VCaP (cell line): ENCODE data around the gene CMIP.
"Not testable (repeated sequence)": the region's sequence is repeated elsewhere in the genome, so short reads cannot be mapped to it uniquely, and the experiment has no call there.

Experiments
- H3K27ac ChIP-seq: fragments of 450-650 bp; 2 replicates; pipeline ENCODE4 v1.5.1; 2017
- TF ChIP-seq, protein P1 (sequence below): fragments of 450-650 bp; conservative IDR thresholded peaks from 2 replicates; pipeline ENCODE4 v1.5.1; 2017; ENCODE audit warnings: mild to moderate bottlenecking, moderate library complexity

CMIP gene

DNA sequence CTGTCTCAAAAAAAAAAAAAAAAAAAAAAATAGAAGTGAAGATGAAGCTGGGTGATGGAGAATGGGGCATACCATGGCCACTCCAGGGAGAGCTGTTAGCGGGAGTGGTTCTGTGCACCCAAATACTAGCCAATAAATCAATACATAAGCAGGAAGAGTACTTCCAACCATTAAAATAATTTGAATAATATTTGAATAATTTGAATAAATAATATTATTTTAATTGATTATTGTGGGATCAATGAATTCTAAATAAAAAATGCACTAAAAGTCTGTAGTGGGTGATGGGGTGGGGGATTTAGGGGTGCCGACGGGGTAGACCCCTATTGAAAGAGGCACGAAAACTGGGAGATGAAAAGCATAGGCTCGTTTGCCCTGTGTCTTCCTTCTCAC is 41.4 kb upstream of the CMIP start:
- TF ChIP-seq, protein P1, sequence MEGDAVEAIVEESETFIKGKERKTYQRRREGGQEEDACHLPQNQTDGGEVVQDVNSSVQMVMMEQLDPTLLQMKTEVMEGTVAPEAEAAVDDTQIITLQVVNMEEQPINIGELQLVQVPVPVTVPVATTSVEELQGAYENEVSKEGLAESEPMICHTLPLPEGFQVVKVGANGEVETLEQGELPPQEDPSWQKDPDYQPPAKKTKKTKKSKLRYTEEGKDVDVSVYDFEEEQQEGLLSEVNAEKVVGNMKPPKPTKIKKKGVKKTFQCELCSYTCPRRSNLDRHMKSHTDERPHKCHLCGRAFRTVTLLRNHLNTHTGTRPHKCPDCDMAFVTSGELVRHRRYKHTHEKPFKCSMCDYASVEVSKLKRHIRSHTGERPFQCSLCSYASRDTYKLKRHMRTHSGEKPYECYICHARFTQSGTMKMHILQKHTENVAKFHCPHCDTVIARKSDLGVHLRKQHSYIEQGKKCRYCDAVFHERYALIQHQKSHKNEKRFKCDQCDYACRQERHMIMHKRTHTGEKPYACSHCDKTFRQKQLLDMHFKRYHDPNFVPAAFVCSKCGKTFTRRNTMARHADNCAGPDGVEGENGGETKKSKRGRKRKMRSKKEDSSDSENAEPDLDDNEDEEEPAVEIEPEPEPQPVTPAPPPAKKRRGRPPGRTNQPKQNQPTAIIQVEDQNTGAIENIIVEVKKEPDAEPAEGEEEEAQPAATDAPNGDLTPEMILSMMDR: no peak

DNA sequence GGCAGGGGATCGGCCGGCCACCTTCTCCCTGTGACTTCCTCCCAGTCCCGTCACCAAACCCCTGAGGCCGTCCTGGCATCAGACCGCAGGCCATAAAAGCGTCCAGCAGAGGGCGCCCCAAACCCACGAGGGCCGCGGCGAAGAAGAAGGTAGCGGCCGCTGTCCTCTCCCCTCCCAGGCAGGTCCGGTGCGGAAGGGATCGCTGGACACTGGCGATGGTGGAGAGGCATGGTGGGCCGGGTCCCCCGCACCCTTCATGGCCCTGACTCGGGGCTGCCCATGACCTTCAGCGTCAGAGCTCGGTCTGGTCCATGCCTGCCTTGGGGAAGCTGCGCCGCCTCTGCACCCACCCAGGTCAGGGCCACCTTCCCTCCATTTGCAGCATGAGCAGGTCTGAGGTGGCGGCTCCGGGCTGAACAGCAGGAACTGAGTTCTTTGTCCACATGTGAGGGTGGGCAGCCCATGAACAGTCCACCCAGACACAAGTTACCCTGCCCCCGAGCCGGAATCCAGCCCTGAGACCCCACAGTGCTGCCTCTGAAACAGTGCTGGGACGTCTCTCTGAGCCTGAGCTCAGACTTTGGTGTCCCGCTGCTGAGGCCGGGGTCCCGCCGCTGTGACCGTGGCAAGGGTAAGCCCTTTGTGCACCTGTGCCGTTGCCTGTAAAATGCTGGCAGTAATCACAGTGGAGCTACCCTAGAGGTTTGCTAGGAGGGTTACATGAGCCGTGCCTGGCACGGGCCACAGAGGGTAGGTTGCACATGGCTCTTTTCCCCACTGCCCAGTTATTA is 40.8 kb upstream of the CMIP start:
- no peak overlapping the region; the same call in 1 of the 2 replicates for H3K27ac ChIP-seq
- TF ChIP-seq, protein P1: peak; percentile 87

More for the DNA sequence above, 41.4 kb upstream of the CMIP start:
- H3K27ac ChIP-seq: no peak overlapping the region

DNA sequence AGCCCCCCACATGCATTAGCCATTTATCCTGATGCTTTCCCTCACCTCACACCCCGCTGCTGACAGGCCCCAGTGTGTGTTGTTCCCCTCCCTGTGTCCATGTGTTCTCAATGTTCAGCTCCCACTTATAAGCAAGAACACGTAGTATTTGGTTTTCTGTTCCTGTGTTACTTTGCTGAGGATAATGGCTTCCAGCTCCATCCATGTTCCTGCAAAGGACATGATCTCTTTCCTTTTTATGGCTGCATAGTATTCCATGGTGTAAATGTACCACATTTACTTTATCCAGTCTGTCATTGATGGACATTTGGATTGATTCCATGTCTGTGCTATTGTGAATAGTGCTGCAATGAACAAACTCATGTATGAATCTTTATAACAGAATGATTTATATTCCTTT is 39.6 kb upstream of the CMIP start:
- not testable (repeated sequence) for H3K27ac ChIP-seq

DNA sequence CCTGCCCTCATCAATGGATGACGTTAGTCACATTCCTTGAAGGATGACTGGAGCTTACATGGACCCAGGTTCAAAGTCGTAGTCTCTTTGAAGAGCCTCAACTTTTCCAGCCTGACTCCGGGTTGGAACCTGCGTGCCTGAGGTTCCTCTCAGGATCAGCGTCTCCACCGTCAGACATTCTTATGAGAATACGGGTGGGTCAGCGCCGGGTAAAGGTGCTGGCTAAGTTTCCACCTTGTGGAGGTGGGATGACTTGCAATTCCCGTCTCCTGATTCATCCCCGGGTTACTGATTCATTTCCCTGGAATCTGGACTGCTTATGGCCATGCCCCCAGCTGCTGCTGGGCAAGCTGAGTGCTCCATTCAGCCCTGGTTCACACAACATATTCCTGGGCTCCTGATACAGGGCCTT is 38.9 kb upstream of the CMIP start:
- TF ChIP-seq, protein P1: no peak

DNA sequence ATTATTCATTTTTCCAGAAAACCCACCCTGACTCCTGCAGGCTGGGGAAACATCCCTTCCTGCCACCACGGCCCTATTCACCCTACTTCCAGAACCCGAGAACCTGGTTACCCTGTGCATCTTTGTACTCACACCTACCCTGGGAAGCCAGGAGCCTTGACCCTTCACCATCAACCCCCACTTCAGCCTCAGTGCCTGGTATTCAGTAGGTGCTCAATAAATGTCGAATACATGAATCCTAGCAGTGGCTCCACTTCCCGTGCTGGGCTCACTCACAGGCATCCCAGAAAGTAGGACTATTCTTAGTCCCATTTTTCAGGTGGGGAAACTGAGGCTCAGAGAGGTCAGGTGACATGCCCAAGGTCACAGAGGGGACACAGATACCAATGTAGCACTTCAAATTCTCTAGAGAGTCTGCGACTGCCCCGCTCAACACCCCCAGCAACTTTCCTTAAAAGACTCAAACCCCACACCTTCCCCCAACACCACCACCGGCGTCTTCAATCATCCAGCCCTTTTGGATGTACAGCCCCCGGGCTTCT is 36.1 kb upstream of the CMIP start:
- H3K27ac ChIP-seq: no peak overlapping the region
- TF ChIP-seq, protein P1: no peak

More for the DNA sequence above, 38.9 kb upstream of the CMIP start:
- H3K27ac ChIP-seq: no peak overlapping the region

DNA sequence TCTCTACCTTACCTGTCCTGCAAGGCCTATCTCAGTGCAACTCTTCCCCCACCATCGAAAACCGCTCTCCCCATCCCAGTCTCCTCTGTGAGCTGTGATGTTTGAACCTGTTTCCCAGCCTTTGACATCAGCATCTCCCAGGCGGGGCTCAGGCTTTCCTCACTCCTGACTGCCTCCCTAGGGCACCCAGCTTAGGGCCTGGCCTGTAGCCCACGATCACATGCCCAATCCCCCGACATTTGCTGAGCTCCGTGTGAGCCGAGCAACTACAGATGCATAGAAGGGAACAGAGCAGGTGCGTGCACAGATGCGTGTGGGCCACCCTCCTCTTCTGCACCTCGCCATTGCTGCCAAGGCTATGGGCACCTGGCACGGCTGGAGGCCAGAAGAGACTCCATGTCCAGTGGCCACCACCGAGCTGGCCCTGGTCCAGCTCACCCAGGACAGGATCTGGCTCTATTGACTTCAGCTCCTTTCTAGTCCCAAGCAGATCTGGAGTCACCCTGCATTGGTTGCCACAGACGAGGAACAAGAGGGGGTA is 35.5 kb upstream of the CMIP start:
- no peak overlapping the region for H3K27ac ChIP-seq
- TF ChIP-seq, protein P1: no peak

DNA sequence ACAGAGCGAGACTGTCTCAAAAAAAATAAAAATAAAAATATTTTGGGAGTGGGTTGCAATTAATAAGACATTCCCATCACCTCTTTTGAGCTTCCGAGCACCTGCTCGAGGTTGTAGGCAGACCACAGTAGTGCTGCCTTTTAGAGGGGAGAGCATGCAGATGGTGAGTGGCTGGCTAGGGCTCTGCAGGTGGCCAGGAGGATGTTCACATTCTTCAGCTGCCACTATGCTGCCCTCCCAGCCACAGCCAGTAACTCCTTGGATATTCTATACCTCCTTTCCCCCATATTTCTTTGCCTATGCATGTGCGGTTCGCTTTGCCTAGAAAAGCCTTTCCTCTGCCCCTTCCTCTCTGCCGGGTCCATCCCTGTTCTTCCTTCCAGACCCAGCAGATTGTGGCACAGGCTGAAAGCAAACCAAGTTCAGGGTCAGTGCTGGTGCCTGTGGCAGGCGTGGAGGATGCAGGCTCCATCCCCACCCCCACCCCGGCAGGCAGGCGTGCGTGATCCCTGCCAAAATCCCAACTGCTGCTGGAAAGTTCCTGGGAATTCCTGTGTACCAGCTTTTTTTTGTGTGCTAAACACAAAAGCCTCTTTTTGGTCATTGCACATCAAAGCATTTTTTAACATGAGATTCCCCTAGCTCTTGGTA is 33.8 kb upstream of the CMIP start:
- TF ChIP-seq, protein P1: no peak
- H3K27ac ChIP-seq: no peak overlapping the region
